MCF 10A (cell line): ENCODE data around the gene TRMT112. TPM values are rescaled to one million over a fixed set of nuclear protein-coding genes. Genes with fewer than 3 reads are reported as not detected.

ENCODE experiments used
- BruUV-seq: library from RNA; stranded (reverse); fragments of 400-500 nt; replicated peaks from 2 replicates; lab custom pipeline; 2021; lab: Mats Ljungman, UMichigan
- CTCF ChIA-PET: fragments of 300-600 bp; sonication (Branson Sonifier 250); formaldehyde crosslinking; extraction: SDS; loops from one replicate; lab custom pipeline; 2021; ENCODE audit warnings: antibody characterized with exemption, inconsistent platforms; lab: Yijun Ruan, JAX
- POLR2A ChIA-PET: fragments of 300-600, 350-650 bp; sonication (Branson Sonifier 250); formaldehyde crosslinking; extraction: SDS; loops from one replicate; lab custom pipeline; 2020; ENCODE audit warnings: antibody characterized with exemption, inconsistent platforms; lab: Yijun Ruan, JAX
- DNase-seq: peaks from one replicate; pipeline ENCODE4 v3.0.0-alpha.2; 2018; ENCODE audit not compliant: unreplicated experiment
- H3K27ac Mint-ChIP-seq: one replicate; pipeline ENCODE4 v1.8.0; 2022; ENCODE audit warnings: mild to moderate bottlenecking, low read depth, mixed read lengths; ENCODE audit not compliant: unreplicated experiment
- H3K27me3 Mint-ChIP-seq: one replicate; pipeline ENCODE4 v1.8.0; 2022; ENCODE audit warnings: mixed read lengths; ENCODE audit not compliant: insufficient read depth, unreplicated experiment
- H3K36me3 Mint-ChIP-seq: one replicate; pipeline ENCODE4 v1.8.0; 2022; ENCODE audit warnings: mild to moderate bottlenecking, moderate library complexity, mixed read lengths; ENCODE audit not compliant: insufficient read depth, unreplicated experiment
- H3K4me1 Mint-ChIP-seq: one replicate; pipeline ENCODE4 v1.8.0; 2022; ENCODE audit warnings: mixed read lengths; ENCODE audit not compliant: insufficient read depth, unreplicated experiment
- H3K4me3 Mint-ChIP-seq: one replicate; pipeline ENCODE4 v1.8.0; 2022; ENCODE audit warnings: mild to moderate bottlenecking, moderate library complexity, mixed read lengths; ENCODE audit not compliant: unreplicated experiment
- H3K9me3 Mint-ChIP-seq: one replicate; pipeline ENCODE4 v1.8.0; 2022; ENCODE audit warnings: mixed read lengths; ENCODE audit not compliant: unreplicated experiment
- intact Hi-C: fragments of 100-400 bp; cut with micrococcal nuclease; formaldehyde crosslinking; loops from 2 replicates; pipeline ENCODE4 v1.14.1; 2022
- total RNA-seq: library from RNA; stranded (reverse); gene quantifications from 2 replicates; pipeline ENCODE4 v1.2.3, GENCODE V29; 2022
- TF ChIP-seq, protein P1 (sequence below): fragments of 200-600 bp; IDR thresholded peaks from one replicate; pipeline ENCODE4 v1.8.0; 2022; ENCODE audit warnings: antibody characterized with exemption, mild to moderate bottlenecking; ENCODE audit not compliant: unreplicated experiment

Gene TRMT112
- total RNA-seq, 1 experiment from 2014 or later: 284 TPM

DNA sequence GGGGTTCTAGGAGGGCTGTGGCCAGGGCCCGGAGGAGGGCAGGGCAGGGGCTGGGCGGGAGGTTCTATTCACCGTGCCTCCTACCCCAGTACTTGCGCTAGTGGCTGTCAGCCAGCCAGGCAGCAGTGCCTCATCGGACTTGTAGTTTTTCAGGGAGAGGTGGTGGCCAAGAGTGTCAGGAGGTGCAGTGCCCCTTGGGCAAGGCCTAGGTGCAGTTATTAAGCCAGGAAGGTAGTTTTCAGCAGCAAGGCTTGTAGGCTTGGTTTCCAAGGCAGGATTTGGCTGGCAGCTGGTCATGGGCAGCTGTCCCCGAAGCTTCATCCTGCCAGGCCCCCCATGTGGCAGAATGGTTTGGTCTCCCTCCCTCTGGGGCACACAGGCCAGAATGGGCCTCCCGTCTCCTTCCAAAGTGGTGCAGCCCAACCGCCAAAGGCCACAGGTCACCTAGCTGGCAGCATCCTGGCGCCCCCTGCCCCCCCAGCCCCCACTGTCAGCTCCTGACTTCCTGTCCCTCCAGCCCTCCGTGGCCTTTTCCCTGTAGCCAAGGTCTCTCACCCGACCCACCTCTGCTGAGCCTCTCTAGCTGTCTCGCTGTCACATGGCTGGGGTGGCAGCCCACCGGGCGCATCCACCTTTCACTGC is 31.1 kb upstream of the TRMT112 start:
- intact Hi-C loops: no loop called here
- Mint-ChIP-seq H3K9me3 (no peaks in the 10 kb centered on the region), H3K4me1 (peaks cover 13% of the 10 kb centered on the region), H3K4me3 (no peak overlapping the region), H3K27me3 (no peaks in the 10 kb centered on the region), H3K27ac (no peak overlapping the region), H3K36me3 (no peaks in the 10 kb centered on the region)
- DNase-seq: no peak
- no TSS peak for BruUV-seq
- ChIA-PET CTCF (interaction anchor here (0.6 to 2.4 kb wide), 6 partner anchors 10 to 98 kb away, joined by 3 to 20 read pairs (median 6); partner anchors contain the start of genes PLCB3, PRDX5 and TRMT112), POLR2A (interaction anchor here (0.6 to 5.9 kb wide), 4 partner anchors 9 to 37 kb away, joined by 3 to 39 read pairs (median 4); partner anchors contain the start of genes PRDX5, RPS6KA4 and TRMT112)
- TF ChIP-seq, protein P1, sequence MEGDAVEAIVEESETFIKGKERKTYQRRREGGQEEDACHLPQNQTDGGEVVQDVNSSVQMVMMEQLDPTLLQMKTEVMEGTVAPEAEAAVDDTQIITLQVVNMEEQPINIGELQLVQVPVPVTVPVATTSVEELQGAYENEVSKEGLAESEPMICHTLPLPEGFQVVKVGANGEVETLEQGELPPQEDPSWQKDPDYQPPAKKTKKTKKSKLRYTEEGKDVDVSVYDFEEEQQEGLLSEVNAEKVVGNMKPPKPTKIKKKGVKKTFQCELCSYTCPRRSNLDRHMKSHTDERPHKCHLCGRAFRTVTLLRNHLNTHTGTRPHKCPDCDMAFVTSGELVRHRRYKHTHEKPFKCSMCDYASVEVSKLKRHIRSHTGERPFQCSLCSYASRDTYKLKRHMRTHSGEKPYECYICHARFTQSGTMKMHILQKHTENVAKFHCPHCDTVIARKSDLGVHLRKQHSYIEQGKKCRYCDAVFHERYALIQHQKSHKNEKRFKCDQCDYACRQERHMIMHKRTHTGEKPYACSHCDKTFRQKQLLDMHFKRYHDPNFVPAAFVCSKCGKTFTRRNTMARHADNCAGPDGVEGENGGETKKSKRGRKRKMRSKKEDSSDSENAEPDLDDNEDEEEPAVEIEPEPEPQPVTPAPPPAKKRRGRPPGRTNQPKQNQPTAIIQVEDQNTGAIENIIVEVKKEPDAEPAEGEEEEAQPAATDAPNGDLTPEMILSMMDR: no peak

DNA sequence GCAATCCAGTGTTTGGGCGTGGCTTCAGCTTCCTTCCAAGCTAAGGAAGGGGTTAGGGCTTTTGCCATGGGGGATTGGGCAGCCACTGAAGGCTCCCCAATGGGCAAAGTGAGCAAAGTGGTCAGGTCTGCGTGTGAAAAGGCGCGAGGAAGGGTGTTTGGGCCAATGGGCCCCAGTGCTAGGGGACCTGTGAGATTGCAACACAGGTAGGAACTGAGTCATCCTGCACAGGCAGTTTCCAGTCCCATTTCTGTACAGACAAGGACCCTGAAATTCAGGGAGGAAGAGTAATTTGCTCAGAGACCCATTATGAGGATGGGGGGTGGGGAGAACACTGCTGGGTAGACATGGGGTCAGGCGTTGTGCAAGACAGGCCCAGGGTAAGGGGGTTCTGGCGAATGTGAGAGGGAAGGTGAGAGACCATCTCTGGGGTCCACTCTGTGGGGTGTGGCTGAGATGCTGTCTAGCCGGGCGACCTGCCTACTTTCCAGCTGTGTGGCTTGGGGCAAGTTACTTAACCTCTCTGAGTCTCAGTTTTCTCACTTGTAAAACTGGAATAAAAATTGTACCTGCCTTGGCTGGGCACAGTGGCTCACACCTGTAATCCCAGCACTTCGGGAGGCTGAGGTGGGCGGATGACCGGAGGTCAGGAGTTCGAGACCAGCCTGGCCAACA is 30.0 kb upstream of the TRMT112 start:
- no peaks in the 10 kb centered on the region for H3K27me3 Mint-ChIP-seq
- H3K4me3 Mint-ChIP-seq: no peak overlapping the region
- no TSS peak for BruUV-seq
- H3K27ac Mint-ChIP-seq: no peak overlapping the region
- no peaks in the 10 kb centered on the region for H3K9me3 Mint-ChIP-seq
- ChIA-PET CTCF (interaction anchor here (1.0 to 2.2 kb wide), 3 partner anchors 8 to 26 kb away, joined by 4 to 14 read pairs (median 5); no protein-coding TSS in a partner anchor), POLR2A (interaction anchor here (0.7 to 5.9 kb wide), 6 partner anchors 8 to 29 kb away, joined by 3 to 39 read pairs (median 6); partner anchors contain the start of genes PRDX5 and TRMT112)
- no peaks in the 10 kb centered on the region for H3K36me3 Mint-ChIP-seq
- peaks cover 13% of the 10 kb centered on the region for H3K4me1 Mint-ChIP-seq
- TF ChIP-seq, protein P1: no peak
- intact Hi-C loops: no loop called here
- DNase-seq: peak; percentile 83

DNA sequence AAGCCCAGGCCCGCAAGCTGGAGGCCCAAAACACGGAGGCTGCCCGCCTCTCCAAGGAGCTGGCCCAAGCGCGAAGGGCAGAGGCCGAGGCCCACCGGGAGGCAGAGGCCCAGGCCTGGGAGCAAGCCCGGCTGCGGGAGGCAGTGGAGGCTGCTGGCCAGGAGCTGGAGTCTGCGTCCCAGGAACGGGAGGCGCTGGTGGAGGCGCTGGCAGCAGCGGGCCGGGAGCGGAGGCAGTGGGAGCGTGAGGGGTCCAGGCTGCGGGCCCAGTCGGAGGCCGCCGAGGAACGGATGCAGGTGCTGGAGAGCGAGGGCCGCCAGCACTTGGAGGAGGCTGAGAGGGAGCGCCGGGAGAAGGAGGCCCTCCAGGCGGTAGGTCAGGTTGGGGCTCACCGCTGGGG is 27.4 kb upstream of the TRMT112 start:
- no peak overlapping the region for H3K4me3 Mint-ChIP-seq
- TF ChIP-seq, protein P1: no peak
- no peak for DNase-seq
- ChIA-PET CTCF (interaction anchor here (0.6 to 1.6 kb wide), 8 partner anchors 8 to 694 kb away, joined by 3 to 8 read pairs (median 4); partner anchors contain the start of genes PRDX5, RPS6KA4 and TRMT112), POLR2A (interaction anchor here (1.5 to 5.9 kb wide), 2 partner anchors 9 to 26 kb away, joined by 3 to 39 read pairs; partner anchors contain the start of genes PRDX5 and TRMT112)
- H3K4me1 Mint-ChIP-seq: peaks cover 17% of the 10 kb centered on the region
- no peaks in the 10 kb centered on the region for H3K36me3 Mint-ChIP-seq
- no TSS peak for BruUV-seq
- no peaks in the 10 kb centered on the region for H3K9me3 Mint-ChIP-seq
- intact Hi-C loops: no loop called here
- no peak overlapping the region for H3K27ac Mint-ChIP-seq
- H3K27me3 Mint-ChIP-seq: no peaks in the 10 kb centered on the region
